Stimulated activated CD8-positive, alpha-beta memory T cell treated with anti-CD3 and anti-CD28 coated beads, Interleukin-4, amount 100 ng/mL, for 48 hours (primary cell): ENCODE results near the gene ADISSP.

Experiments
- DNase-seq: peaks from one replicate; pipeline ENCODE4 v3.0.0-alpha.2; 2020

ADISSP gene

GRCh38 chr20:3778976-3779375, 11.4 kb upstream of the ADISSP start:
- DNase-seq, result no peak

GRCh38 chr20:3777716-3778629, 10.4 kb upstream of the ADISSP start:
- peak; percentile 77 for DNase-seq

GRCh38 chr20:3777381-3777715, 9.8 kb upstream of the ADISSP start:
- no peak for DNase-seq

GRCh38 chr20:3775457-3776108, 8.0 kb upstream of the ADISSP start:
- no peak for DNase-seq

- no peak for DNase-seq
Measured at GRCh38 chr20:3771552-3772058, 4.1 kb upstream of the ADISSP start.

- DNase-seq, result peak; percentile 87
Measured at GRCh38 chr20:3768342-3769130, 983 bp upstream of the ADISSP start.

GRCh38 chr20:3767110-3767426, 485 bp downstream of the ADISSP start:
- DNase-seq, result no peak

- no peak for DNase-seq
Measured at GRCh38 chr20:3766422-3767109, 987 bp downstream of the ADISSP start.

- no peak for DNase-seq
Measured at GRCh38 chr20:3765171-3765882, 2.2 kb downstream of the ADISSP start.

GRCh38 chr20:3764659-3765058, 2.9 kb downstream of the ADISSP start:
- no peak for DNase-seq

GRCh38 chr20:3763671-3764601, 3.6 kb downstream of the ADISSP start:
- DNase-seq, result no peak

- DNase-seq, result no peak
Measured at GRCh38 chr20:3760655-3761348, 6.8 kb downstream of the ADISSP start.

GRCh38 chr20:3759884-3760283, 7.7 kb downstream of the ADISSP start:
- DNase-seq, result no peak

GRCh38 chr20:3759316-3759823, 8.2 kb downstream of the ADISSP start:
- DNase-seq, result no peak

- no peak for DNase-seq
Measured at GRCh38 chr20:3758566-3758965, 9.0 kb downstream of the ADISSP start.

GRCh38 chr20:3757268-3757667, 10.3 kb downstream of the ADISSP start:
- DNase-seq, result no peak

GRCh38 chr20:3755814-3756480, 11.6 kb downstream of the ADISSP start:
- no peak for DNase-seq

GRCh38 chr20:3755269-3755668, 12.3 kb downstream of the ADISSP start:
- no peak for DNase-seq

- DNase-seq, result no peak
Measured at GRCh38 chr20:3754276-3754630, 13.3 kb downstream of the ADISSP start.
